ENCODE results near the gene MALSU1. TPM values are rescaled to one million over a fixed set of nuclear protein-coding genes. Genes with fewer than 3 reads are reported as not detected.

Gene MALSU1
- polyA plus RNA-seq, 1 of the 3 experiments (the other 2 are of a cell fraction): 102 TPM

- ChIA-PET POLR2A (no interaction called here), CTCF (interaction anchor here (0.6 to 1.6 kb wide), 6 partner anchors 11 to 209 kb away, joined by 3 to 4 read pairs (median 3); no protein-coding TSS in a partner anchor)
- H3K79me2 ChIP-seq (ENCODE audit: insufficient read depth): peaks cover 35% of the 10 kb centered on the region
- no peaks in the 10 kb centered on the region for H3K27me3 ChIP-seq (ENCODE audit: insufficient read depth)
- H3K27ac ChIP-seq (ENCODE audit: low read depth in 2 of 2, low read length in 1 of 2): peak overlapping the region in 1 of 2 experiments; percentile 99; a peak in 2 of 4 replicates
- H3K9me3 ChIP-seq: peaks cover 10% of the 10 kb centered on the region; the same call in 1 of the 2 replicates
- no peak overlapping the region for H3K9ac ChIP-seq
- H3K9me2 ChIP-seq: no peaks in the 10 kb centered on the region
- no peak for DNase-seq
- TF ChIP-seq FOXJ3 (CRISPR knock-in tag; IDR thresholded peaks at IDR 0.05) (no peak), GATA2 (CRISPR knock-in tag; IDR thresholded peaks at IDR 0.05) (no peak), USF1 (IDR thresholded peaks at IDR 0.05; ENCODE audit: borderline replicate concordance, low read depth) (no peak), YY1 (IDR thresholded peaks at IDR 0.05; ENCODE audit: low read depth) (no peak), JUND (IDR thresholded peaks at IDR 0.05) (no peak), RCOR1 (IDR thresholded peaks at IDR 0.05; ENCODE audit: low read length) (no peak), MAX (IDR thresholded peaks at IDR 0.05; ENCODE audit: low read depth) (no peak), POLR2AphosphoS5 (IDR thresholded peaks at IDR 0.05; ENCODE audit: low read depth, low read length) (no peak), SIN3A (IDR thresholded peaks at IDR 0.05; ENCODE audit: borderline replicate concordance, low read depth, low read length) (no peak), ZBTB33 (IDR thresholded peaks at IDR 0.05; ENCODE audit: borderline replicate concordance, low read depth) (no peak), NFIC (IDR thresholded peaks at IDR 0.05; ENCODE audit: borderline replicate concordance) (no peak)
- H3K36me3 ChIP-seq (replicated peaks in 1 of 2; ENCODE audit: control insufficient read depth in 1 of 2, insufficient read depth in 2 of 2, low read length in 1 of 2): peaks cover 53 to 67% of the 10 kb centered on the region in 2 experiments
- H2AFZ ChIP-seq (ENCODE audit: low read depth): no peak overlapping the region
- peaks cover 64% of the 10 kb centered on the region for H3F3A ChIP-seq (replicated peaks; ENCODE audit: insufficient read depth)
- whole genome bisulfite sequencing (ENCODE audit: low lambda C conversion rate): 95% methylated on average over 3 of the region's 3 CpGs
- no peak overlapping the region for H3K4me2 ChIP-seq
- H3K4me1 ChIP-seq (ENCODE audit: control insufficient read depth in 1 of 2, insufficient read depth in 2 of 2, low read depth in 1 of 2, low read length in 1 of 2): peaks cover 8 to 33% of the 10 kb centered on the region in 2 experiments
- no peak overlapping the region for H3K4me3 ChIP-seq (ENCODE audit: low read depth in 2 of 2, low read length in 1 of 2)
- peaks cover 5% of the 10 kb centered on the region; the same call in 1 of the 2 replicates for H4K20me1 ChIP-seq (ENCODE audit: insufficient read depth)
Measured at GRCh38 chr7:23336086-23336485, 36.9 kb downstream of the MALSU1 start.

- TF ChIP-seq MEF2A (IDR thresholded peaks at IDR 0.05; ENCODE audit: borderline replicate concordance, low read depth) (no peak), FOSL2 (IDR thresholded peaks at IDR 0.05; ENCODE audit: borderline replicate concordance, low read depth) (no peak), POLR2AphosphoS5 (IDR thresholded peaks at IDR 0.05; ENCODE audit: low read depth, low read length) (no peak), MAX (IDR thresholded peaks at IDR 0.05; ENCODE audit: low read depth) (no peak), GATA2 (CRISPR knock-in tag; IDR thresholded peaks at IDR 0.05) (no peak), ZBTB33 (IDR thresholded peaks at IDR 0.05; ENCODE audit: borderline replicate concordance, low read depth) (no peak), SIN3A (IDR thresholded peaks at IDR 0.05; ENCODE audit: borderline replicate concordance, low read depth, low read length) (no peak), YY1 (IDR thresholded peaks at IDR 0.05; ENCODE audit: low read depth) (no peak)
- TF ChIP-seq, protein P1, sequence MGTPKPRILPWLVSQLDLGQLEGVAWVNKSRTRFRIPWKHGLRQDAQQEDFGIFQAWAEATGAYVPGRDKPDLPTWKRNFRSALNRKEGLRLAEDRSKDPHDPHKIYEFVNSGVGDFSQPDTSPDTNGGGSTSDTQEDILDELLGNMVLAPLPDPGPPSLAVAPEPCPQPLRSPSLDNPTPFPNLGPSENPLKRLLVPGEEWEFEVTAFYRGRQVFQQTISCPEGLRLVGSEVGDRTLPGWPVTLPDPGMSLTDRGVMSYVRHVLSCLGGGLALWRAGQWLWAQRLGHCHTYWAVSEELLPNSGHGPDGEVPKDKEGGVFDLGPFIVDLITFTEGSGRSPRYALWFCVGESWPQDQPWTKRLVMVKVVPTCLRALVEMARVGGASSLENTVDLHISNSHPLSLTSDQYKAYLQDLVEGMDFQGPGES (IDR thresholded peaks at IDR 0.05; ENCODE audit: low read depth, low read length): no peak
- TF ChIP-seq, protein P2, sequence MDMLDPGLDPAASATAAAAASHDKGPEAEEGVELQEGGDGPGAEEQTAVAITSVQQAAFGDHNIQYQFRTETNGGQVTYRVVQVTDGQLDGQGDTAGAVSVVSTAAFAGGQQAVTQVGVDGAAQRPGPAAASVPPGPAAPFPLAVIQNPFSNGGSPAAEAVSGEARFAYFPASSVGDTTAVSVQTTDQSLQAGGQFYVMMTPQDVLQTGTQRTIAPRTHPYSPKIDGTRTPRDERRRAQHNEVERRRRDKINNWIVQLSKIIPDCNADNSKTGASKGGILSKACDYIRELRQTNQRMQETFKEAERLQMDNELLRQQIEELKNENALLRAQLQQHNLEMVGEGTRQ (IDR thresholded peaks at IDR 0.05; ENCODE audit: borderline replicate concordance, low read depth, low read length): no peak
- no peak overlapping the region for H2AFZ ChIP-seq (ENCODE audit: low read depth)
- no peak overlapping the region; a peak in 1 of 4 replicates for H3K27ac ChIP-seq (ENCODE audit: low read depth in 2 of 2, low read length in 1 of 2)
- H3K27me3 ChIP-seq (ENCODE audit: insufficient read depth): no peaks in the 10 kb centered on the region
- no peak overlapping the region for H3K4me2 ChIP-seq
- H3K9me3 ChIP-seq: peaks cover 10% of the 10 kb centered on the region; the same call in 1 of the 2 replicates
- no peak overlapping the region for H3K9ac ChIP-seq
- peaks cover 5% of the 10 kb centered on the region; the same call in 1 of the 2 replicates for H4K20me1 ChIP-seq (ENCODE audit: insufficient read depth)
- 92% methylated on average over 6 of the region's 6 CpGs for WGBS (ENCODE audit: low lambda C conversion rate)
- ChIA-PET CTCF (interaction anchor here (0.8 to 1.6 kb wide), 7 partner anchors 21 to 210 kb away, joined by 3 to 4 read pairs (median 4); no protein-coding TSS in a partner anchor), POLR2A (interaction anchor here (0.6 kb wide), 1 partner anchor 154 kb away, joined by 3 read pairs; no protein-coding TSS in a partner anchor)
- H3K4me1 ChIP-seq (ENCODE audit: control insufficient read depth in 1 of 2, insufficient read depth in 2 of 2, low read depth in 1 of 2, low read length in 1 of 2): peaks cover 10 to 33% of the 10 kb centered on the region in 2 experiments
- no peak for DNase-seq
- peaks cover 33% of the 10 kb centered on the region for H3K79me2 ChIP-seq (ENCODE audit: insufficient read depth)
- no peaks in the 10 kb centered on the region for H3K9me2 ChIP-seq
- no peak overlapping the region for H3K4me3 ChIP-seq (ENCODE audit: low read depth in 2 of 2, low read length in 1 of 2)
- H3K36me3 ChIP-seq (replicated peaks in 1 of 2; ENCODE audit: control insufficient read depth in 1 of 2, insufficient read depth in 2 of 2, low read length in 1 of 2): peaks cover 60 to 66% of the 10 kb centered on the region in 2 experiments
- peaks cover 62% of the 10 kb centered on the region for H3F3A ChIP-seq (replicated peaks; ENCODE audit: insufficient read depth)
Measured at GRCh38 chr7:23336799-23337283, 37.7 kb downstream of the MALSU1 start.
